Mesenchymal stem cell (in vitro differentiated cells and primary cell): ENCODE results near the gene NEDD4L.

Source experiments
- DNase-seq: peaks from one replicate; pipeline ENCODE4 v3.0.0-alpha.2; 2013
- H2AFZ ChIP-seq: one replicate; pipeline ENCODE4 v1.6.1; 2013; ENCODE audit warnings: low read depth, mild to moderate bottlenecking, control low read depth, inconsistent platforms, low read length, moderate library complexity
- H2AK5ac ChIP-seq: 2 replicates; pipeline ENCODE4 v1.6.1; 2013; ENCODE audit warnings: low read length, moderate library complexity, mild to moderate bottlenecking, inconsistent platforms; ENCODE audit not compliant: severe bottlenecking
- H2BK120ac ChIP-seq: one replicate; pipeline ENCODE4 v1.6.1; 2013; ENCODE audit warnings: low read depth, mild to moderate bottlenecking, inconsistent platforms, low read length, moderate library complexity
- H2BK12ac ChIP-seq, 2 experiments: one replicate each; pipeline ENCODE4 v1.6.1; 2013; ENCODE audit warnings: inconsistent platforms in 2 of 2, low read length in 2 of 2, mild to moderate bottlenecking in 2 of 2, moderate library complexity in 2 of 2, control low read depth in 1 of 2
- H2BK15ac ChIP-seq: one replicate; pipeline ENCODE4 v1.6.1; 2013; ENCODE audit warnings: mild to moderate bottlenecking, low read depth, inconsistent platforms; ENCODE audit not compliant: poor library complexity, severe bottlenecking
- H2BK5ac ChIP-seq: 2 replicates; pipeline ENCODE4 v1.6.1; 2013; ENCODE audit warnings: low read depth, mild to moderate bottlenecking, low read length, control low read depth, inconsistent platforms; ENCODE audit not compliant: poor library complexity, severe bottlenecking
- H3K14ac ChIP-seq, 2 experiments: one replicate each; pipeline ENCODE4 v1.6.1; 2013; ENCODE audit warnings: inconsistent platforms in 2 of 2, low read length in 2 of 2, control low read depth in 1 of 2, mild to moderate bottlenecking in 1 of 2, moderate library complexity in 1 of 2
- H3K18ac ChIP-seq, 2 experiments: one replicate each; pipeline ENCODE4 v1.6.1; 2013; ENCODE audit warnings: inconsistent platforms in 2 of 2, low read length in 2 of 2, control low read depth in 1 of 2, low read depth in 1 of 2, mild to moderate bottlenecking in 1 of 2
- H3K23ac ChIP-seq, 2 experiments: one replicate each; pipeline ENCODE4 v1.6.1; 2013; ENCODE audit warnings: inconsistent platforms in 2 of 2, low read length in 2 of 2, mild to moderate bottlenecking in 2 of 2, moderate library complexity in 2 of 2, control low read depth in 1 of 2
- H3K27ac ChIP-seq: 2 replicates; pipeline ENCODE4 v1.5.1; 2013; ENCODE audit warnings: mild to moderate bottlenecking, moderate library complexity, low read length, control low read depth, inconsistent platforms; ENCODE audit not compliant: poor library complexity, severe bottlenecking
- H3K27me3 ChIP-seq, 2 experiments: 2 replicates each; pipeline versions ENCODE4 v1.6.1 to v1.7.0; 2013; ENCODE audit warnings: low read length in 2 of 2, mild to moderate bottlenecking in 2 of 2, moderate library complexity in 2 of 2, control low read depth in 1 of 2, inconsistent platforms in 1 of 2; ENCODE audit not compliant: control insufficient read depth in 1 of 2, insufficient read depth in 1 of 2
- H3K36me3 ChIP-seq, 2 experiments: 2 replicates each; pipeline versions ENCODE4 v1.6.1 to v1.7.0; 2013; ENCODE audit warnings: low read length in 2 of 2, control low read depth in 1 of 2, inconsistent platforms in 1 of 2, low read depth in 1 of 2, mild to moderate bottlenecking in 1 of 2; ENCODE audit not compliant: insufficient read depth in 2 of 2, control insufficient read depth in 1 of 2
- H3K4ac ChIP-seq, 2 experiments: one replicate each; pipeline ENCODE4 v1.6.1; 2013; ENCODE audit warnings: inconsistent platforms in 2 of 2, low read length in 2 of 2, mild to moderate bottlenecking in 2 of 2, moderate library complexity in 2 of 2, control low read depth in 1 of 2, low read depth in 1 of 2
- H3K4me1 ChIP-seq: 2 replicates; pipeline ENCODE4 v1.6.1; 2013; ENCODE audit warnings: low read depth, low read length, control low read depth; ENCODE audit not compliant: control insufficient read depth, insufficient read depth
- H3K4me2 ChIP-seq: 2 replicates; pipeline ENCODE4 v1.6.1; 2013; ENCODE audit warnings: low read length, mild to moderate bottlenecking, inconsistent platforms; ENCODE audit not compliant: poor library complexity, severe bottlenecking
- H3K4me3 ChIP-seq, 2 experiments: 2 replicates each; pipeline versions ENCODE4 v1.5.1 to v1.7.0; 2013; ENCODE audit warnings: low read length in 2 of 2, mild to moderate bottlenecking in 2 of 2, control low read depth in 1 of 2, low read depth in 1 of 2; ENCODE audit not compliant: insufficient read depth in 1 of 2
- H3K79me1 ChIP-seq: replicated peaks from 2 replicates; pipeline ENCODE4 v1.6.1; 2013; ENCODE audit warnings: mild to moderate bottlenecking, control low read depth, low read length, inconsistent platforms; ENCODE audit not compliant: poor library complexity, severe bottlenecking
- H3K9ac ChIP-seq: 2 replicates; pipeline ENCODE4 v1.7.0; 2013; ENCODE audit warnings: mild to moderate bottlenecking, low read length, moderate library complexity
- H3K9me3 ChIP-seq: 2 replicates; pipeline ENCODE4 v1.7.0; 2013; ENCODE audit warnings: mild to moderate bottlenecking, low read length; ENCODE audit not compliant: control insufficient read depth
- H4K8ac ChIP-seq: one replicate; pipeline ENCODE4 v1.6.1; 2013; ENCODE audit warnings: inconsistent platforms, mild to moderate bottlenecking, low read length, moderate library complexity
- H4K91ac ChIP-seq: one replicate; pipeline ENCODE4 v1.6.1; 2013; ENCODE audit warnings: mild to moderate bottlenecking, low read length, inconsistent platforms
- WGBS: methylation state at CpG from one replicate; pipeline ENCODE4 v1.1.7; 2013; ENCODE audit warnings: mixed read lengths; 5-methylcytosine and 5-hydroxymethylcytosine counted together

NEDD4L gene

DNA sequence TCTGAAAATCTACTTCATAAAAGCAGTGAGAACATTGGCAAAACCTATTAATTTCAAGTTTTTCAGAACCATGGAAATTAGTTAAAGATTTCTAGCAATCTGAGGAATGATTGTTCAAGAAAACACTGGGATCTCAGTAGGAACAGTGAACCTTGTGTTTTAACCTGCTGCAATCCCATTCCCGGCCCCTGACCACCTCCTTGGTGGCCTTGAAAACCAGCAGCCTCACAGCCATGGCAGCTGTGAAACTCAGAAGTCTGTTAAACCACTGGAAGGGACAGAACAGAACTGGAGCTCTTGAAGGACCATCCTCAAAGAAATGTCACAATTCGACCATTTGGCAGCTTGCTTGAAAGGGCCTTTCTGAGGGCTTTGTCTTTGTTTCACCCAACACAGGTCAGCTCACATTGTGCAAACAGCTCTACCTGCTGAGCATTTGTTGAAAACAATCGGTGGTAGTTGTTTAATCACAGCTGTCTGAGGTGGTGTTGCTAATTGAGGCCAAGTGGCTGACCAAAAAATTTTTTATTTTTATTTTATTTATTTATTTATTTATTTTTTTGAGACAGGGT lies 25.8 kb downstream of the NEDD4L start:
- no peak overlapping the region for H3K23ac ChIP-seq
- H3K27ac ChIP-seq, result no peak overlapping the region
- H3K36me3 ChIP-seq, result no peaks in the 10 kb centered on the region
- H2BK5ac ChIP-seq, result no peak overlapping the region
- no peak overlapping the region for H3K18ac ChIP-seq
- no peak overlapping the region for H3K4me3 ChIP-seq
- no peak overlapping the region for H2BK120ac ChIP-seq
- H3K9me3 ChIP-seq, result no peaks in the 10 kb centered on the region
- peaks cover 7% of the 10 kb centered on the region for H3K79me1 ChIP-seq
- no peaks in the 10 kb centered on the region for H3K27me3 ChIP-seq
- no peak overlapping the region for H3K4ac ChIP-seq
- no peak overlapping the region for H4K91ac ChIP-seq
- H4K8ac ChIP-seq, result no peak overlapping the region
- no peak overlapping the region for H3K9ac ChIP-seq
- no peak for DNase-seq
- WGBS, result 89% methylated on average over 2 of the region's 3 CpGs
- H3K4me1 ChIP-seq, result peaks cover 6% of the 10 kb centered on the region
- no peak overlapping the region for H2AK5ac ChIP-seq
- no peak overlapping the region for H2BK12ac ChIP-seq
- H3K14ac ChIP-seq, result no peak overlapping the region
- no peak overlapping the region for H2BK15ac ChIP-seq
- no peak overlapping the region for H2AFZ ChIP-seq
- no peak overlapping the region for H3K4me2 ChIP-seq

DNA sequence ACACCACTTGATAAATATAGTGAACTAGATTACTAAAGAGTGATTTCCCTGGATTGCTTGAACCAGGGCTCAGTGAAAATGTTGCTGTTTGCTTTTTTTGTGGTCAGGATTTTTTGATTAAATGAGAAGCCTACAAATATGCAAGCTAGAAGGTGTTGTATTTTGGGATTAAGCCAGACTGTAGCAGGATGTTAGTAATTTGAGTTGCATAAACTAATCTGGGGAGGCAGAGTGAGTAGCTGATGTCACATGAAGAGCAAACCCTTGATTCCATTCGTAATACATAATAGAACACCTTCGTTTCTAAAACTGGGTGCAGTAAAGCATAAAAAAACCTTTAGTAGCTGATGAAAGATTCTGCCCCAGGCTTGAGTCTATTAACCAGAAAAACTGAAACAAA lies 32.0 kb downstream of the NEDD4L start:
- no peak overlapping the region for H2BK12ac ChIP-seq
- no peak overlapping the region for H2BK5ac ChIP-seq
- WGBS, result 92% methylated on average over 1 of the region's 2 CpGs
- H3K18ac ChIP-seq, result no peak overlapping the region
- no peak overlapping the region for H2AFZ ChIP-seq
- H3K4ac ChIP-seq, result no peak overlapping the region
- H3K14ac ChIP-seq, result no peak overlapping the region
- H3K9ac ChIP-seq, result no peak overlapping the region
- H3K4me1 ChIP-seq, result peaks cover 2% of the 10 kb centered on the region
- H3K79me1 ChIP-seq, result peaks cover 20% of the 10 kb centered on the region
- no peaks in the 10 kb centered on the region for H3K27me3 ChIP-seq
- no peaks in the 10 kb centered on the region for H3K36me3 ChIP-seq
- H4K8ac ChIP-seq, result no peak overlapping the region
- H3K4me2 ChIP-seq, result no peak overlapping the region
- DNase-seq, result no peak
- H3K4me3 ChIP-seq, result no peak overlapping the region
- no peak overlapping the region for H2BK120ac ChIP-seq
- H2BK15ac ChIP-seq, result no peak overlapping the region
- no peak overlapping the region for H4K91ac ChIP-seq
- no peak overlapping the region for H3K27ac ChIP-seq
- no peaks in the 10 kb centered on the region for H3K9me3 ChIP-seq
- H2AK5ac ChIP-seq, result no peak overlapping the region
- no peak overlapping the region for H3K23ac ChIP-seq

DNA sequence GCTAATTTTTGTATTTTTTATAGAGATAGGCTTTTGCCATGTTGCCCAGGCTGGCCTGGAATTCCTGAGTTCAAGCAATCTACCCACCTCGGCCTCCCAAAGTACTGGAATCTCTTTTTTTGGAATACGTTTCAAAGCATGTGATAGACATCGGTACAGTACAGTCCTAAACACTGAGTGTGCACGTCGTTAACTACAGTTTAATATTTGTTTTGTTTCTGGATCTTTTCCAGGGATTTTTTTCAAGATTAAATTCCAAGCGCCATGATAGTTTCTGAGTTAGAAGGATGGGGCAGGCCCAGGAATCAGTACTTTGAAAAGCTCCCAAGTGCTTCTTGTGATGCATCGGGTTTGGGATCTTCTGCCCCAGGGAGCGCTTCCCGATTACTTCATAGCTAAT lies 33.3 kb downstream of the NEDD4L start:
- no peak for DNase-seq
- 95% methylated on average over 9 of the region's 9 CpGs for WGBS
- Histone ChIP-seq H2BK12ac (no peak overlapping the region), H3K14ac (no peak overlapping the region), H3K23ac (no peak overlapping the region), H3K4ac (no peak overlapping the region), H2AFZ (no peak overlapping the region), H2BK15ac (no peak overlapping the region), H3K27ac (no peak overlapping the region), H3K9me3 (no peaks in the 10 kb centered on the region), H2BK120ac (no peak overlapping the region), H2BK5ac (no peak overlapping the region), H2AK5ac (no peak overlapping the region), H4K8ac (no peak overlapping the region), H3K79me1 (peaks cover 20% of the 10 kb centered on the region), H3K27me3 (no peaks in the 10 kb centered on the region), H3K36me3 (no peaks in the 10 kb centered on the region), H3K9ac (no peak overlapping the region), H3K4me1 (peaks cover 2% of the 10 kb centered on the region), H4K91ac (no peak overlapping the region), H3K4me2 (no peak overlapping the region), H3K4me3 (no peak overlapping the region), H3K18ac (no peak overlapping the region)

GRCh38 chr18:58078889-58079573 lies 35.0 kb downstream of the NEDD4L start:
- H2AFZ ChIP-seq, result no peak overlapping the region
- peaks cover 2% of the 10 kb centered on the region for H3K4me1 ChIP-seq
- H4K8ac ChIP-seq, result no peak overlapping the region
- no peak overlapping the region for H3K27ac ChIP-seq
- H2BK120ac ChIP-seq, result no peak overlapping the region
- no peak overlapping the region for H3K4me3 ChIP-seq
- no peak overlapping the region for H3K14ac ChIP-seq
- H2BK15ac ChIP-seq, result no peak overlapping the region
- no peak overlapping the region for H3K18ac ChIP-seq
- H3K79me1 ChIP-seq, result peaks cover 20% of the 10 kb centered on the region
- no peaks in the 10 kb centered on the region for H3K36me3 ChIP-seq
- no peak overlapping the region for H2BK12ac ChIP-seq
- H3K9ac ChIP-seq, result no peak overlapping the region
- H3K9me3 ChIP-seq, result no peaks in the 10 kb centered on the region
- H3K4me2 ChIP-seq, result no peak overlapping the region
- WGBS, result 98% methylated on average over 8 of the region's 11 CpGs
- H3K27me3 ChIP-seq, result no peaks in the 10 kb centered on the region
- no peak overlapping the region for H2BK5ac ChIP-seq
- no peak overlapping the region for H3K23ac ChIP-seq
- no peak for DNase-seq
- H4K91ac ChIP-seq, result no peak overlapping the region
- H3K4ac ChIP-seq, result no peak overlapping the region
- H2AK5ac ChIP-seq, result no peak overlapping the region
